Measurements from ENCODE around the gene GPR132. TPM values are rescaled to one million over a fixed set of nuclear protein-coding genes. Genes with fewer than 3 reads are reported as not detected.

The GPR132 gene
- total RNA-seq, 1 experiment from 2014 or later, result 0.20 TPM

DNA sequence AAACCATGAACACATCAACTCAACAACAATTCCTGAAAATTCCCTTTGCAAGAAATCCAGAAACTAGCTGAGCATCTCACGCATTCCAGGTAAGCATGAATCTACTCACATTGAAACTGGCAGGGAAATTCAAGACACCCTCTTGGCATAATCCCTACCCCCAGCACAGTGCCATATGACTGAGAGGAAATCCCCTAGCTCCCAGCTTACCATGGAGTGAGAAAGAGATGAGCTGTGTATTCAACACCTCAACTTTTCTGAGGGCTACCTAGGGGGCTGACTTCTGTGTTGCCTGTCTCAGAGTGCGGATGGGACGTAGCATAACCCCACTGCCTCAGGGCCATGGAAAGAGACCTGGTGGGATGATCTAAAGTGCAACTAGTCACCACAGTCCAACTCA lies 37.7 kb upstream of the GPR132 start:
- H4K5ac ChIP-seq (ENCODE audit: insufficient read length, low read depth, low read length), result no peak overlapping the region
- no peak overlapping the region for H3K27ac ChIP-seq (ENCODE audit: insufficient read length, low read depth, low read length)
- H3K23ac ChIP-seq (ENCODE audit: insufficient read length, low read depth, low read length), result no peak overlapping the region
- no peaks in the 10 kb centered on the region for H3K4me1 ChIP-seq (ENCODE audit: insufficient read depth, low read length)
- peaks cover 31 to 34% of the 10 kb centered on the region in 2 experiments for H3K9me3 Mint-ChIP-seq
- no peak overlapping the region for H2AFZ ChIP-seq (ENCODE audit: low read length)
- H2BK20ac ChIP-seq (ENCODE audit: low read depth, low read length, poor library complexity, severe bottlenecking), result no peak overlapping the region
- no peak overlapping the region for H3K4me2 ChIP-seq (ENCODE audit: insufficient read depth, insufficient read length, low read length)
- no peak overlapping the region for H3K4ac ChIP-seq (ENCODE audit: low read depth, low read length)
- H3K27me3 Mint-ChIP-seq (ENCODE audit: low read depth), result peaks cover 75% of the 10 kb centered on the region
- no peak overlapping the region for H3K9ac ChIP-seq (ENCODE audit: extremely low read depth, insufficient read length, low read length)
- H3T11ph ChIP-seq (ENCODE audit: low read length), result no peak overlapping the region
- no peak for DNase-seq
- no peak overlapping the region for H2BK15ac ChIP-seq (ENCODE audit: low read depth, low read length)
- H4K20me1 ChIP-seq (ENCODE audit: control insufficient read depth, insufficient read depth, insufficient read length), result no peaks in the 10 kb centered on the region
- no peak overlapping the region for H4K91ac ChIP-seq (ENCODE audit: insufficient read length, low read depth, low read length)
- H3K36me3 Mint-ChIP-seq (ENCODE audit: insufficient read depth in 1 of 3, low read depth in 3 of 3), result peaks cover 0 to 8% (median 5%) of the 10 kb centered on the region in 3 experiments; a peak in 3 of 7 replicates
- no peaks in the 10 kb centered on the region for H3K4me1 Mint-ChIP-seq
- no peaks in the 10 kb centered on the region for H3K27me3 ChIP-seq (ENCODE audit: insufficient read depth, low read length)
- TF ChIP-seq CTCF (conservative IDR thresholded peaks at IDR 0.05), result no peak
- H4K8ac ChIP-seq (replicated peaks; ENCODE audit: insufficient read length, low read depth, low read length), result no peak overlapping the region
- H3K14ac ChIP-seq (ENCODE audit: insufficient read depth, low read length), result no peak overlapping the region
- no CpG with 5 or more reads among the region's 3 CpGs for WGBS (ENCODE audit: extremely low coverage, insufficient read length, low lambda C conversion rate)
- H3K79me2 ChIP-seq (ENCODE audit: insufficient read depth, low read length), result no peaks in the 10 kb centered on the region
- H3K27ac Mint-ChIP-seq, result no peak overlapping the region
- no peaks in the 10 kb centered on the region for H3K23me2 ChIP-seq (ENCODE audit: insufficient read length, low read depth, low read length, poor library complexity, severe bottlenecking)
- no peaks in the 10 kb centered on the region for H3K79me1 ChIP-seq (ENCODE audit: insufficient read depth, low read depth, low read length, poor library complexity, severe bottlenecking)
- no peak overlapping the region for H2BK120ac ChIP-seq (ENCODE audit: low read depth, low read length, poor library complexity, severe bottlenecking)
- H2BK5ac ChIP-seq (ENCODE audit: insufficient read length, low read length), result no peak overlapping the region
- H3K4me3 Mint-ChIP-seq, result no peak overlapping the region
- H3K9me3 ChIP-seq (ENCODE audit: control insufficient read depth, low read depth, low read length), result peaks cover 11% of the 10 kb centered on the region
- no peak overlapping the region for H3K56ac ChIP-seq (ENCODE audit: insufficient read length, low read depth, low read length)
- no peak overlapping the region for H2BK12ac ChIP-seq (ENCODE audit: insufficient read length, low read depth, low read length)
- no peak overlapping the region for H3K18ac ChIP-seq (ENCODE audit: insufficient read length, low read depth, low read length)
- H2AK5ac ChIP-seq (ENCODE audit: insufficient read length, low read length), result no peak overlapping the region

Measured in H9 (cell line).